CD4-positive, alpha-beta T cell treated with Interleukin-1 beta for 1 hour (primary cell): Measurements from ENCODE around the gene SLC1A3.
A peak's percentile ranks its signal among the peaks of the same experiment; 100 is the strongest.
"Not testable (repeated sequence)": the region's sequence is repeated elsewhere in the genome, so short reads cannot be mapped to it uniquely, and the experiment has no call there.

Experiments used
- DNase-seq, 2 donors: peaks; one replicate each; pipeline ENCODE4 v3.0.0-alpha.2; 2020 to 2022

SLC1A3 gene

GRCh38 chr5:36631620-36632362 is 25.4 kb downstream of the SLC1A3 start:
- no peak for DNase-seq

GRCh38 chr5:36632363-36632664 is 25.9 kb downstream of the SLC1A3 start:
- no peak for DNase-seq

- DNase-seq, result no peak
These were observed 29.4 kb downstream of the SLC1A3 start for GRCh38 chr5:36635721-36636390.

- DNase-seq, result no peak
These were observed 30.7 kb downstream of the SLC1A3 start for GRCh38 chr5:36637101-36637500.

GRCh38 chr5:36637516-36637915 is 31.1 kb downstream of the SLC1A3 start:
- no peak for DNase-seq

- DNase-seq, result no peak
These were observed 31.6 kb downstream of the SLC1A3 start for GRCh38 chr5:36638056-36638455.

- no peak for DNase-seq
These were observed 34.5 kb downstream of the SLC1A3 start for GRCh38 chr5:36640949-36641348.

- DNase-seq, result no peak
These were observed 35.0 kb downstream of the SLC1A3 start for GRCh38 chr5:36641431-36641830.

GRCh38 chr5:36642089-36642488 is 35.7 kb downstream of the SLC1A3 start:
- no peak for DNase-seq

- DNase-seq, result no peak
These were observed 36.8 kb downstream of the SLC1A3 start for GRCh38 chr5:36643162-36643561.

GRCh38 chr5:36643841-36644240 is 37.4 kb downstream of the SLC1A3 start:
- not testable (repeated sequence) for DNase-seq

GRCh38 chr5:36644727-36645126 is 38.3 kb downstream of the SLC1A3 start:
- no peak for DNase-seq

- no peak for DNase-seq
These were observed 39.7 kb downstream of the SLC1A3 start for GRCh38 chr5:36646100-36646499.

- no peak for DNase-seq
These were observed 40.2 kb downstream of the SLC1A3 start for GRCh38 chr5:36646507-36647023.

- DNase-seq, result no peak
These were observed 40.6 kb downstream of the SLC1A3 start for GRCh38 chr5:36647046-36647445.

- DNase-seq, result no peak
These were observed 42.0 kb downstream of the SLC1A3 start for GRCh38 chr5:36648426-36648825.

GRCh38 chr5:36651761-36652685 is 45.6 kb downstream of the SLC1A3 start:
- no peak for DNase-seq

- DNase-seq, result no peak
These were observed 46.8 kb downstream of the SLC1A3 start for GRCh38 chr5:36653044-36653705.

GRCh38 chr5:36654564-36654963 is 48.2 kb downstream of the SLC1A3 start:
- DNase-seq, result no peak

- DNase-seq, result peak in 1 of 2 donors; percentile 4
These were observed 48.8 kb downstream of the SLC1A3 start for GRCh38 chr5:36655161-36655560.

GRCh38 chr5:36656556-36656955 is 50.1 kb downstream of the SLC1A3 start:
- no peak for DNase-seq

GRCh38 chr5:36657563-36657995 is 51.2 kb downstream of the SLC1A3 start:
- peak; percentile 23 to 58 for DNase-seq
